SU-DHL-6 (cell line): ENCODE results near the gene C12orf60.

ENCODE experiments used
- CTCF ChIP-seq: fragments of 200-600 bp; sonication (generic); IDR thresholded peaks from one replicate; pipeline ENCODE4 v1.5.1; 2017; ENCODE audit warnings: antibody characterized with exemption, mild to moderate bottlenecking, low read length, moderate library complexity; ENCODE audit not compliant: insufficient read depth, poor library complexity, severe bottlenecking
- EZH2phosphoT487 ChIP-seq: fragments of 200-600 bp; sonication (generic), shearing (Covaris generic); conservative IDR thresholded peaks from 2 replicates; pipeline ENCODE4 v1.6.1; 2018; ENCODE audit warnings: mild to moderate bottlenecking, antibody characterized with exemption, low read length, moderate library complexity, mixed read lengths

DNA sequence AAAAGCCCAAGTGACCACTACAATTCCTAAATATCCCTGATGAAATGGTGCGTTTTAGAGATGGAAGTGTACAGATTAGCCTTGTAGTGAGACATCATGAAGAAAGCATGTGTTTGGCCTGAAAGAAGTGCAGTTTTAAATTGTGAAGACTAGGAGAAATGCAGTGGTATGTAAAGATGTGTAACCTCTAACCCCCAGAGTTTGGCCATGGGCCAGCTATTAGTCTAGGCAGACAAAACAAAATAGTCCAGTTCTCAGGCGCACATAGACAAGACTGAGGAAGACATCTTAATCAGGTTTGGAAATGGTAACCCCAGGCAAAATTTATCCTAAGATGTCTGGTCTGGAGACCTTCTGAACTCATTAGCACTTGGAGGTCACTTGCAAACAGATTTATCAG, 23.6 kb upstream of the C12orf60 start:
- TF ChIP-seq CTCF (no peak), EZH2phosphoT487 (no peak)
